Measurements from ENCODE around the gene PXDC1.
"Not testable (repeated sequence)": the region's sequence is repeated elsewhere in the genome, so short reads cannot be mapped to it uniquely, and the experiment has no call there.

PXDC1 gene

DNA sequence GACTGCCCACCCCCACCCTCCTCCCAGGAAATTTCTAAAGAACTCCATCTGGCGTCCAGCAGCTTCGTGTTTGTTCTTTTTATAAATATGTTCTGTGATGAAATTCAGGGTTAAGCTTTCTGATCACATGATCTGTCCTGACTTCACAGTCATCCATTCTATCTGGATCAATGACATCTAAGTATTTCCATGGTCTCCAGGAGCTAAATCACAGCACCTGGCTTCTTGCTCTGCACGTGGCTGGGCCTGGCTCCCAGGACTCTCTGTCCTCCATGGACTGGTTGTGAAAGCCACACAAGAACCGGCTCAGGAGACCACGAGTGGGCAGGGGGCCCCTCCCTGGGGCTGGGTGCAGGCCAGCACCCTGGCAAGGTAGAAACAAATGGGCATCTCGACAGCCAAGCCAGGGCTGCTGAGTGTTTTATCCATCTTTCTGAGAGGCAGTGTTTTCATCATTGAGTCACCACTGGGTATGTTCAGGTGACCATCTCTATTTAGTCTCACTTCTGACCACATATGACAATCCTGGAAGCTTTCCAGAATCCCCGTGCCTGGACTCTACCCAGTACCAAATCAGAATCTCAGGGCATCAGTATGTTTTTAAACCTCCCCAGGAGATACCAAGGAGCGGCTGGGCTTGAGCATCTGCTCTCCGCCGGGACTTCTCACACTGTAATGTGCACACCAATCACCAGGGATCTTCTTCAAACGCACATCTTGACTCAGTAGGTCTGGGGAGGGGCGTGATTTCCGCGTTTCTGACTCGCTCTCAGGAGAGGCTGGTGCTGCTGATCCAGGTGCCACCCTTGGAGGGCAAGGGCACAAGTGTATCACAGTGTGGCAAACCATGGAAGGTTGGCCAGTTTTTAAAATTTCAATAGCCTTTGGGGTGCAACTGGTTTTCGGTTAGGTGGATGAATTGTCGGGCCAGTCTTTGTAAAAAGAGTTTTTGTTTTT, 31.6 kb upstream of the PXDC1 start:
- DNase-seq, result no peak

DNA sequence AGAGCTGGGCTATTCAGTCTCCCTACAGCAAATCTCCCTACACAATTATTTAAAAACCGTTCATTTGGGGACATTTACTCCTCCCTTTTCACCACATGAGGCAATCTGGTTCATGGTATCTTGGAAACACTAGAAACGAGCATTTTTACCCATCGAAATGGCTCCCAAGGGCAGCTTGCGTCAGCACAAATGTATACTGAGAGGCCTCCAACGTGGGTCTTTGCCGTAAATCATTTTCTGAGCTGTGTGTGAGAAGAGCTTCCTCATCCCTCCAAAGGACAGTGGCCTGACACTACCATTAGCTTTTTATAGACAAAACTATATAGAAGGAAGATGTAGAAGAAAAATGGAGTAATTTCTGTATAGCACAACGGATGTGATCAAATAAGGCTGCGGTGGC, 30.0 kb upstream of the PXDC1 start:
- no peak for DNase-seq

DNA sequence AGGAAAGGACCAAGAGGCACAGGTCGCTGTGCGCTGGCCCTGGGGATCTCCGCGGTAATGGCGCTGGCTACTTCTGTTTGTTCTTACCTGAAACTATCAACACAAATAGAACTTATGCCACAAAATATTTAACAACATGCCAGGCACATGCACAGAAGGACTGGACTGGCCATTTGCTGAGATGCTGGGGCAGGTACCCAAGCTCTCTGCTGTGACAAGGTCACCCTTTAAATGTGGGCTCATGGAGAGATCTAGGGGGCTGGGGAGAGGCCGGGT, 28.0 kb upstream of the PXDC1 start:
- no peak for DNase-seq

DNA sequence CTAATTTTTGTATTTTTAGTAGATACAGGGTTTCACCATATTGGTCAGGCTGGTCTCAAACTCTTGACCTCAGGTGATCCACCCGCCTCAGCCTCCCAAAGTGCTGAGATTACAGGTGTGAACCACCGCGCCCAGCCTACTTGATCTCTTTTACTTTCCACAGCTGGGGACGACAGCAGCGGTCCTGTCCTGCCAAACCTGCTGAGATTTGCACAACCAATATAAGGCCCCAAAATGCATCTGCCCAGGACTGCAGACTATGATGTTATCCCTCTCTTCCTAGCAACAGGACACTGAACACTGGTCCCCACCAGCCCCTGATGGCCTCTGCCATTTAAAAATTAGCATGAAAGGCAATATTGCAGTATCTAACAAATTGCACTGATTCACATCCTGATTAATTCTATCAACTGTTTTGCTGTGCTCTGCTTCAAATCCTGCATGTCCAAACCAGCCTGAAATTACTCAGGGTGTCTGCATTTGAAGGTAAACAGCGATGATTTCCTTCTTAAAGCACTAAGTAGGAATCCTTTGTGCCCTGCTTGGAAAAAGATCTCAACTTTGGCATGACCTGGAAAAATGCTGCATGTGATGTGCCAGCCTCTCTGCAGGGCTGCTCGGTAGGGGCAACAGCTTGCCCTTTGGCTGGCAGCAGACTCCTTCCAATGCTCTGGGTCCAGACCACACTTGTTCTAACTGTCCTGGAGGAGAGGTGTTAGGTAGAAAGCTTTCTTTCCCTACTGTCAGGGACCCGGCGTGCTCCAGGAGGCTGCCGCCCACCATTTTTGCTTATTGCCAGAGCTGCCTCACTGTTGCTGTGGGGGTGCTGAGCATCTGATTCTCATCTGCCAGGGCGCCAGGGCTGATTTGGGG, 27.4 kb upstream of the PXDC1 start:
- no peak for DNase-seq

DNA sequence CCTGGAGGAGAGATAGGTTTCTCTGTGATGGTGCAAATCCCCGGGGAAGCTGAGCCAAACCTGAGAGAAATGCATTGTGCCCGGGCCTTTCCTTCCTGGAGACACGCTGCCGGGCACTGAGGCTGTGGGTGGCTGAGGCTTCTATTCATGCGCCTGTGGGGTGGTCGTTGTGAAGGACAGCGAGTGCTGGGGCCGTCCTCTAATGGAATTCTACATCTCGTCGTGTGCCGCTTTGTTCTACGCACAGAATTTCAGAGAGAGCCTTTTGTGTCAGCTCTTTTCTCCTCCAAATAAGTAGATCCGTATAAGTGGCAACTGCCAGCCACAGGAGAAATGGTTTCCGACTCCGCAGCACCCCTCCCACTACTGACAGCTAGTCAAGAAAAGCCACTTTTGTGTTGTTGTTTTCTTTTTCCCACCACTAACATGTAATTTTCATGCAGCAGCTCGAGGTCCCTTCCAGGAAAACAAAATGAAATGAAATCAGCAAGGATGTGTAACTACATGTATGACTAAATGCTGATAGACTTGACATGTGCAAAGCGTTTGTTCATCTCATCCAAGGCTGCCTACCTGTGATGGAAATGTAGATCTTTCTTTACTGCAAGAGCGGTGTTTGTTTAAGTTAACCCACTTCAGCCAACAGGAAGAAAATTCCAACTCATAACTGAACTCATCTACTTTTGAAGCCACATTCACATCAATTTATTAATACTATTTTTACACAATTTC, 26.4 kb upstream of the PXDC1 start:
- no peak for DNase-seq

DNA sequence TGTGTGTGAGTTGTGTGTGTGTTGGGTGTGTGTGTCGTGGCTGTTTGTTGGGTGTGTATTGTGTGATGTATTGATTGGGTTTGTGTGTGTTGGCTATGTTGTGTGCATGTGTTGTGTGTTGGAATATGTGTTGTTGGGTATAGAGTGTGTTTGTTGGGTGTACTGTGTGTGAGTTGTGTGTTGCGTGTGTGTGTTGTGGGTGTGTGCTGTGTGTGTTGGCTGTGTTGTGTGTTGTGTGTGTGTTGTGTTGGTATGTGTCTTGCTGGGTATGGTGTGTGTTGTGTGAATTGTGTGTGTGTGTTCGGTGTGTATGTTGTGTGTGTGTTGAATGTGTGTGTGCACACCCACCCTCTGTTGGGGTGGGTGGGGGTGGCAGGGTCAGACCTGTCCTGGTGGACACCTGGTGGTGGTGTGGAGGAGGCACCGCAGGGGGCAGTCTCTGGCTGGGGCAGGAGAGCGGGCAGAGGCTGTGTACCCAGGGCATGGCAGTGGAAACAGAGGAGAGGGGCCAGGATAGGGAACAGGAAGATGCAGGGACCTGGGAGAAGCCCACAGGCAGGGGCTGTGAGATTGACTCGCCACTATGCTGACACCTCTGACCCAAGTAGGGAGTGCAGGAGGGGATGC, 25.5 kb upstream of the PXDC1 start:
- DNase-seq, result no peak

DNA sequence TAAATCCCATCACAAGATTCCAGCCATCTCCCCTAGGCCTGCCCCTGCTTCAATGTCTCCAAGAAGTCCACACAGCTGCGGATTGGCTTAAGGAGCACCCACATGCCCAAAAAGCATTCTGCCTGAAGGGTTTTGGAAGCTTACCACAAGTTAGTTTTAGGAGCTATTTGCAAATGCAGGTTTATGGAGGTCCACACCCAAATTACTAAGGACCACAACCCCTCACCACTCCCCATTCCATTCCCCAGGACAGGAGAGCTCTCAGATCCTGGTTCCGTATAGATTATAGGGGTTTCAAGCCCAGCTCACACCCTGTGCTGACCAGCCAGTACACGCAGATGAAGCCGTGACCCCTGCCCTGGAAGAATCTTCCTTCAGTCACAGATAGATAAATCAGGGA, 24.3 kb upstream of the PXDC1 start:
- DNase-seq, result no peak

DNA sequence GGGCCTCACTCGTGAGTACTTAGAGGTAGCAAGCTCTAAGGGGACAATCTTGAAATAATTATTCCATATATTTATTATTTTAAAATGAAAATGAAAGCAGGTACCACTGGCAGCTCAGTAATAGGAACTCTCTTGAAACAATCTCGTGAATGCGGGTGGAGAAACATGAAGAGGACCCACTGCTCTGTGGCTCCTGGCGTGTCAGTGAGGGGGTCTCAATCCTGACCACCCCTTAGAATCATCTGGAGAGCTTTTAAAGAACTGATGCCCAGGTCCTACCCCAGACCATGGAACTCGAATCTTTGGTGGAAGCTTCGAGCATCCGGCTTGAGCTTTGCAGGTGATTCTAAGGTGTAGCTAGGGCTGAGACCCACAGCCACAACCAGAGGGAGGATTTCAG, 23.9 kb upstream of the PXDC1 start:
- no peak for DNase-seq

DNA sequence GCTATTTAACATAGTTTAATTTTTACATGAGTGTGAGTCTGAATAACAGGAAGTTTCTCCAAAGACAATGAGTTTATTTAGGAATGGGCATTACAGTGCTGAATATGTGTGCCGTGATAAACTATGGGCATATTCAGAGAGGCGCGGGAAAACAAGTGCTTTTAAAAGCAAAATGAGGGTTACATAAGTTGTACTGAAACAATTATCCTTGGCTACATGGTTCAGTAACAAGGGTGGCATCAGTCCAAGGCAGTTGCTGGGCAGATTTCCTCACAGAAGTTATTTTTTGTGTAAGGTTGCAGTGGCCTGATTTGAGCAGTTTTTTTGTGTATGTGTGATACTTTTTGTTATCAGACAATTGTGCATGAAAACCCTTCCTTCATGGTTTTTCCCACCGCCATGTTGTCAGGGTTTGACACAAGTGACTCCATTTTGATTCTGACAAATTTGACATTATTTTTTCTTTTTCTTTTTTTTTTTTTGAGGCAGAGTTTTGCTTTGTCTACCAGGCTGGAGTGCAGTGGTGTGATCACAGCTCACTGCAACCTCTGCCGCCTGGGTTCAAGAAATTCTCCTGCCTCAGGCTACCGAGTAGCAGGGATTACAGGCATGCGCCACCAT, 22.3 kb upstream of the PXDC1 start:
- DNase-seq, result no peak

DNA sequence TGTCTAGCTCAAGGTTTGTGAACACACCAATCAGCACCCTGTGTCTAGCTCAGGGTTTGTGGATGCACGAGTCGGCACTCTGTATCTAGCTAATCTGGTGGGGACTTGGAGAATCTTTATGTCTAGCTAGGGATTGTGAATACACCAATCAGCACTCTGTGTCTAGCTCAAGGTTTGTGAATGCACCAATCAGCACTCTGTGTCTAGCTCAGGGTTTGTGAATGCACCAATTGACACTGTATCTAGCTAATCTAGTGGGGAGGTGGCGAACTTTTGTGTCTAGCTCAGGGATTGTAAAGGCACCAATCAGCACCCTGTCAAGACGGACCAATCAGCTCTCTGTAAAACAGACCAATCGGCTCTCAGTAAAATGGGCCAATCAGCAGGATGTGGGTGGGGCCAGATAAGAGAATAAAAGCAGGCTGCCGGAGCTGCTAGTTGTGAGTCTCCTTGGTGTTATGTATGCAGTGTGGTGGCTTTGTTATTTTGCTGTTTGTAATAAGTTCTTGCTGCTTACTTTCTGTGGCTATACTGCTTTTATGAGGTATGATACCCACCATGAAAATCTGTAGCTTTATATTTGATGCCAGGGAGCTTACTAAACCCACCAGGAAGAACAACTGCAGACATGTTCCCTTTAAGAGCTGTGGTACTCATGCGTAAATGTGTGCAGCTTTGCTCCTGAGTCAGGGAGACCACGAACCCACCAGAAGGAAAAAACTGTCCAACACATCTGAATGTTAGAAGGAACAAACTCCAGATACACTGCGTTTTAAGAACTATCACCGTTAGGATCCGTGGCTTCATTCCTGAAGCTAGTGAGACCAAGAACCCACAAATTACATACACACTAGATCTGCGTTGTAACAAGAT, 20.9 kb upstream of the PXDC1 start:
- not testable (repeated sequence) for DNase-seq

DNA sequence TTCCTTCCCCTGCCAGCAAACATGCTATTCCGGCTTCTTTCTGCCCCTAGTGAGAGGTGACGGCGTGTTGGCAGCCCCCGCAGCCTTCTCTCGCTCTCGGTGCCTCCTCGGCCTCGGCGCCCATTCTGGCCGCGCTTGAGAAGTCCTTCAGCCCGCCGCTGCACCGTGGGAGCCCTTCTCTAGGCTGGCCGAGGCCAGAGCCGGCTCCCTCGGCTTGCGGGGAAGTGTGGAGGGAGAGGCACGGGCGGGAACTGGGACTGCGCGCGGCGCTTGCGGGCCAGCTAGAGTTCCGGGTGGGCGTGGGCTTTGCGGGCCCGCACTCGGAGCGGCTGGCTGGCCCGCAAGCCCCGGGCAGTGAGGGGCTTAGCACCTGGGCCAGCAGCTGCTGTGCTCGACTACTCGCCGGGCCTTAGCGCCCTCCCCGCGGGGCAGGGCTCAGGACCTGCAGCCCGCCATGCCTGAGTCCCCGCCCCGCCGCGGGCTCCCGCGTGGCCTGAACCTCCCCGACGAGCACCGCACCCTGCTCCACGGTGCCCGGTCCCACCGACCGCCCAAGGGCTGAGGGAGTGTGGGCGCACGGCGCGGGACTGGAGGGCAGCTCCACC, 20.0 kb upstream of the PXDC1 start:
- DNase-seq, result no peak

DNA sequence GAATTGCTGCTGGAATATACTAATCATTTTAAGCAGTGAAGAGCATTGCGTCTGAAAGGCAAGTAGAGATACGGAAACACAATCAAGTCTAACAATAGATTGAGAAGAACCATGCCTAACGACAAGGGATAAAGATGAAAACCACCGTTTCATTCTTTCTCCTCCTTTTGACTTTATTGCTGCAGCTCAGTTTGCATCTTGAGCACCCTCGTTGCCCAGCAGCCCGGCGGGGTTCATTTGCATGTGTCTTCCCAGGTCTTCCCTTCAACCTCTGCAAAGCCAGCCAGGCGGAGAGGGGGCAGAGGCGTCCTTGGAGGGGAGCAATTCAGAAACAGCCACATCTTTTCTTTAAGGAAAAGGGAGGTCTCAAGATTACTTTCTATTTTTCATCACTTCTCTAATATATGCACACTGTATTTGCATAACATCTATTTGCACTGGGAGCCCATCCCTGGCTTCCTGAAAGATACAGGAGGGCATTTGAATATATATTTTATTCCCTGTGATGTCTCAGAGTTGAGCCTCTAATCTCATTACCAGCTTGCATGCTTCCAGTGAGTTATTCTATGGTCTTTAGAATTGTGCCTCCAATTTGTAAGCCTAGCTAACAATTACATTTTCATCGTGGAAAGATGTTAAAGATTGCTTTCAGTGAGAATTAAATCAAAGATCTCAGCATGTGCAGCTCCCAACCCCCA, 18.7 kb upstream of the PXDC1 start:
- DNase-seq, result no peak

DNA sequence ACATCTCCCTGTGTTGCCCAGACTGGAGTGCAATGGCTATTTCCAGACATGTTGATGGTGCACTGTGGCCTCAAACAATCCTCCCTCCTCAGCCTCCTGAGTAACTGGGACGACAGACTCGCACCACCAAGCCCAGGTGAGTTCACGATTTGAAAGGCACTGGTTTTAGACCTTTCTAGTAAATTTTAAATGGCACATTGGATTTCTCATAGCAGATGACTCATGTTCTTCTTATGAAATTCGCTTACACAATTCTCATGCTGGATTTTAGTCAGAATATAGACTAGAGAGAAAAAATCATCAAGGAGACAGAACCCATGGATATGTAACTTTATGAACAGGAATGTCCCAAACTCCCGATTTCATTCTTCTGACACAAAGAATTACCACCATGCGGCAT, 18.1 kb upstream of the PXDC1 start:
- no peak for DNase-seq

DNA sequence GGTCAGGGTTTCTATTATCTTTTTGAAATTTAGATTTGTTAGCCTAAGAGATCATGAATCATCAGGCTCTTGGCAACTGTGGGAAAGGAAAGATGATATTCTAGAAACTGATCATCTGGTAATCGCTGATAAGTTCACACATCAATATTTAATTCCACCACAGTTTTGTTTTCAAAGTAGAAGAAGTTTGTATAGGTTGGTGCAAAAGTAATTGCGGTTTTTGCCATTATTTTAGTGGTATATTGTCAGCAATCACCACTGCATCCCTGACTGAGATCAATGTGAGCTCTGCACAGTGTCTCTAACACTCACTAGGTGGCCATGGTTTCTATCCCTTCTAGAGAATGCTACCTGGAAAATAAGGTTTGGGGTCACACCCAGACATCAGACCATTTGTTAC, 17.0 kb upstream of the PXDC1 start:
- DNase-seq, result no peak

DNA sequence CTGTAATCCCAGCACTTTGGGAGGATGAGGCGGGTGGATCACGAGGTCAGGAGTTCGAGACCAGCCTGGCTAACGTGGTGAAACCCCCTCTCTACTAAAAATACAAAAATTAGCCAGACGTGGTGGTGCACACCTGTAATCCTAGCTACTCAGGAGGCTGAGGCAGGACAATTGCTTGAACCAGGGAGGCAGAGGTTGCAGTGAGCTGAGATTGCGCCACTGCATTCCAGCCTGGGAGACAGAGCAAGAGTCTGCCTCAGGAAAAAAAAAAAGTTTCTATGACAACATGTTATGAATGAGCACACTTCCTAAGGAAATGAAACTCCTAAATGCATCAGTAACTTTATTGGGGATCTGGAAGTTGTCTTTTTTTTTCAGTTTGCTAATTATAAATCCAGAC, 16.0 kb upstream of the PXDC1 start:
- not testable (repeated sequence) for DNase-seq

DNA sequence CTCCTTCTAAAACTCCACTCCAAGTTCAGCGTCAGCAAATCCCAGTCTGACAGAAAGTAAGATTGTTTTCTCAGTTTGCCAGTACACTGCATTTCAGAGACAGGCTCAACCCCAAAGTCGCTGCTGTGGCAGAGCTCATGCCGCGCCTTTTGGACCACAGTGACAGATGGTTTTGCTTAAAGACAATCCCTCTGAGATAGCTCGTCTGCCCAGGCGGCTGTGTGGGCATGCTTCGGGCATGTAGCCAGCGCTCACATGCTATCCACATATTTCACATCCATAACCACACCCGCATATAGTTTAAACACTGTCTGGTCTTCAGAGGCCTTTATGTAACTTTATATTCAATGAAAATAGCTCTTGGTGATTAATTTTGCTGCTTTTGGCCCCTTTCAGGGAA, 14.7 kb upstream of the PXDC1 start:
- DNase-seq, result no peak

DNA sequence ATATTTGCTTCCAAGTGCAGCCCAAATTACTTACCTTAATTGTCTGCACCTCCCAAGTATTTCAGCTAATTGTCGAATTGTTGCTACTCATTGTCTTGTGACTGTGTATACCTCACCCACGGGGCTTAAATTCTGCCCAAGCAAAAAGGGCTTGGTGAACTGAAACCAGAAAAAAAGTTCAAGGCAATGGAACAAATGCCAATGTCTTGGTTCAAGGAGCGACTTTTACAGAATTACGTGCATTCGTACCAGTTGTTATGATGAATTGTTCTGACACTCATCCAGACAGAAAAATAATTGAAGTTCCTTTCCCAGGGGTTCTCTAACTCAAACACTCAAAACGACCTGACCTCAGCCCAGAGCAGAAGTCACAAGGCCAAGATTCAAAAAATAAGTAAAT, 13.9 kb upstream of the PXDC1 start:
- no peak for DNase-seq

DNA sequence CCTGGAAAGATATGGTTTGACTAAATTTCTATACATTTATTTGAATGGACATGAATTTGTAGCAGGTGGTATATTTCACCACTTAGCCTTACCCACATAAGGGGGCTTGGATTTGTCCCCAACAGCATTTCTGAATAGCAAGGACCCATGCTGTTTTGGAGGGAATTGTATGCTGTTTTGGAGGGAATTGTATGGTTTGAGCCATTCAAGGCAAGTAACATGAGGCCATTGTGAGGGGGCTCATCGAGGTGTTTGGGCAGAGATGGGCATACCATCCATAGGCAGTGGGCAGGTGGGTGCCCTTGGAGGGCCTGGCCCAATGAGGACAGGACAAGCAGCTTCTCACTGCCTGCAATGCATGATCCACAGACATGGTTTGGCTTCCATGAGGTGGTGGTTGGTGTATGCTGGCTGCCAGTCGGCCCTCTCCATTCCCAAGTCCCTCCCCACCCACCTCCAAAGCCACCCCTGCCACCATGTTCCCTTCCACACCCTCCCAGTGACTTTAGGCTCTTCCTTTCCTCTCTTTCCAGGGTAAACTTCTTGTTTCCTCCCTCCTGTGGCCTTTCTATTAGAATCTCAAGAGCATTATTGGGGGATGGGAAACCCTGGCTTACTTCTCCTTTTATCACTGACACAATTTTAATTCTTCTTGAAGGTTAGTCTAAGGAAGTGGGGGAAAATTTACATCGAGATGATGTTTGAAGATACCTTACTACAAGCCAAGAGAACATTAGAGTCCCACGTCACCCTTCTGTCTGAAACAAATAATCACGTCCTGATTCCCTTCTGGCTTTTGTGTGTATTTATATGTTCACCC, 13.2 kb upstream of the PXDC1 start:
- no peak for DNase-seq

DNA sequence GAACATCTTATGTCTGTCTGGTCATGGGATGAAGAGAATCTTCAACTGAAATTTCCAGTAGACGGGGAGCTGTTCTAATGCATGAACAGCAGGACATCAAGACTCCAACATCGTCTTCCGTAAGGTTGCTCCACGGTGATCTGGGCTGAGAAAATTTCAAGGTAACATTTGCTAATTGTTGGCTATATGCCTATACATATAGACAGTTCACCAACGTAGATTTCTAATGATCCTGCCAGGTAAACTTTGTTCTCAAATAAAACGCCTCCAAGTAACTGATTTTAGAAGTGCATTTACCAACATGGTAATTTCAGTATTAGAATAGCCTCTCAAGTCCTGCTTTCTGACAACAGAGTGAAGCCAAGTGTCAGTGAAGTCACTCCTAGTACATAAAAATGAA, 11.3 kb upstream of the PXDC1 start:
- no peak for DNase-seq

DNA sequence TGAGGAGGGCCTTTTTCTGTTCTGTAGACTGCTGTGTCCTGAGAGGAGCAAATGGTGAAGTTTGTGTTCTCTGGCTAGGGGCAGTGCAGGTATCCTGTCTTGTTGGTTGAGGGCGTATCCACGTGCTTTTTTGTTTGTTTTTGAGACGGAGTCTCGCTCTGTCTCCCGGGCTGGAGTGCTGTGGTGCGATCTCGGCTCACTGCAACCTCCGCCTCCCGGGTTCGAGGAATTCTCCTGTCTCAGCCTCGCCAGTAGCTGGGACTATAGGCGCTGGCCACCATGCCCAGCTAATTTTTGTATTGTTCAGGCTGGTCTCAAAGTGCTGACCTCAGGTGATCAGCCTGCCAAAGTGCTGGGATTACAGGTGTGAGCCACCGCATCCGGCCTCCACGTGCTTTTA, 10.8 kb upstream of the PXDC1 start:
- no peak for DNase-seq
